H1 (cell line): ENCODE measurements around the gene POLD4.

ENCODE experiments used
- CEBPB ChIP-seq: IDR thresholded peaks from 2 replicates; pipeline ENCODE4 v1.6.1; 2012; ENCODE audit warnings: low read depth, low read length
- CREB1 ChIP-seq: IDR thresholded peaks from 2 replicates; pipeline ENCODE4 v1.6.1; 2012; ENCODE audit warnings: inconsistent platforms
- CTCF ChIP-seq, 3 experiments: IDR thresholded peaks; 1 replicate in 2 of 3; 2 replicates in 1 of 3; pipeline versions ENCODE4 v1.5.1 to v1.6.1; 2011; ENCODE audit warnings: low read length in 3 of 3, mild to moderate bottlenecking in 3 of 3, inconsistent platforms in 2 of 3, low read depth in 1 of 3, moderate library complexity in 1 of 3; ENCODE audit not compliant: insufficient read depth in 1 of 3; ENCODE audit errors: control extremely low read depth in 1 of 3
- EP300 ChIP-seq, 2 experiments: IDR thresholded peaks; 1 replicate in 1 of 2; 2 replicates in 1 of 2; pipeline ENCODE4 v1.6.1; 2011 to 2012; ENCODE audit warnings: low read depth in 2 of 2, low read length in 2 of 2, mild to moderate bottlenecking in 2 of 2, borderline replicate concordance in 1 of 2, inconsistent platforms in 1 of 2, moderate library complexity in 1 of 2
- JUN ChIP-seq: IDR thresholded peaks from 2 replicates; pipeline ENCODE4 v1.6.1; 2011; ENCODE audit warnings: low read depth, mild to moderate bottlenecking, improper control_type of control experiment, low read length
- POLR2A ChIP-seq, 2 experiments: IDR thresholded peaks; 1 replicate in 1 of 2; 2 replicates in 1 of 2; pipeline ENCODE4 v1.6.1; 2011; ENCODE audit warnings: low read depth in 2 of 2, low read length in 2 of 2, mild to moderate bottlenecking in 2 of 2; ENCODE audit errors: control extremely low read depth in 1 of 2
- POLR2AphosphoS5 ChIP-seq: IDR thresholded peaks from 2 replicates; pipeline ENCODE4 v1.6.1; 2011; ENCODE audit warnings: low read depth, low read length
- SIRT6 ChIP-seq: IDR thresholded peaks from one replicate; pipeline ENCODE4 v1.7.1; 2012; ENCODE audit warnings: low read length, inconsistent platforms
- SP2 ChIP-seq: IDR thresholded peaks from 2 replicates; pipeline ENCODE4 v1.6.1; 2012; ENCODE audit warnings: mild to moderate bottlenecking, low read length, inconsistent platforms
- TBP ChIP-seq: IDR thresholded peaks from 2 replicates; pipeline ENCODE4 v1.6.1; 2011; ENCODE audit warnings: low read depth, low read length, improper control_type of control experiment
- TEAD4 ChIP-seq: IDR thresholded peaks from 2 replicates; pipeline ENCODE4 v1.6.1; 2012; ENCODE audit warnings: low read depth, low read length, inconsistent platforms, mixed read lengths
- ZNF274 ChIP-seq: IDR thresholded peaks from 2 replicates; pipeline ENCODE4 v1.7.0; 2012; ENCODE audit warnings: low read length, borderline replicate concordance; ENCODE audit errors: extremely low read depth

- TF ChIP-seq EP300 (IDR thresholded peaks at IDR 0.05; ENCODE audit: borderline replicate concordance in 1 of 2, low read depth in 2 of 2, low read length in 2 of 2) (no peak), POLR2A (IDR thresholded peaks at IDR 0.05; ENCODE audit: control extremely low read depth in 1 of 2, low read depth in 2 of 2, low read length in 2 of 2) (no peak), JUN (no peak), SIRT6 (no peak), TEAD4 (no peak), TBP (no peak), CTCF (IDR thresholded peaks at IDR 0.05; ENCODE audit: control extremely low read depth in 1 of 3, insufficient read depth in 1 of 3, low read depth in 1 of 3, low read length in 3 of 3) (no peak), SP2 (no peak), CREB1 (no peak), ZNF274 (no peak), CEBPB (no peak), POLR2AphosphoS5 (no peak)
Measured at GRCh38 chr11:67344264-67344663, 9.1 kb downstream of the POLD4 start.
